Brain microvascular endothelial cell (primary cell): ENCODE data around the gene NELFE.
"Not testable (repeated sequence)": the region's sequence is repeated elsewhere in the genome, so short reads cannot be mapped to it uniquely, and the experiment has no call there.

Experiments used
- DNase-seq: peaks from one replicate; pipeline ENCODE4 v3.0.0-alpha.2; 2020
- H3K27ac ChIP-seq: fragments of 250-450 bp; sonication (Bioruptor Pico); 2 replicates; pipeline ENCODE4 v1.5.1; 2020; ENCODE audit warnings: mild to moderate bottlenecking, moderate library complexity
- H3K27me3 ChIP-seq: fragments of 250-450 bp; sonication (Bioruptor Pico); replicated peaks from 2 replicates; pipeline ENCODE4 v1.5.1; 2020; ENCODE audit warnings: mild to moderate bottlenecking
- H3K36me3 ChIP-seq: fragments of 250-450 bp; sonication (Bioruptor Pico); replicated peaks from 2 replicates; pipeline ENCODE4 v1.5.1; 2020; ENCODE audit warnings: mild to moderate bottlenecking
- H3K4me3 ChIP-seq: 2 replicates; pipeline ENCODE4 v1.5.1; 2011; ENCODE audit warnings: low read depth, mild to moderate bottlenecking, control low read depth, low read length, moderate library complexity
- CTCF ChIP-seq: IDR thresholded peaks from 2 replicates; pipeline ENCODE4 v1.5.1; 2011; ENCODE audit warnings: low read depth, mild to moderate bottlenecking, moderate library complexity, low read length, control low read depth, inconsistent platforms; ENCODE audit errors: missing control alignments
- in situ Hi-C: cut with HindIII; loops from 2 replicates; pipeline ENCODE4 v1.10.0; 2017; ENCODE audit warnings: low sequenced_read_pairs, low pct_ligation_motif_present

The NELFE gene

GRCh38 chr6:31943742-31944141 lies 15.0 kb downstream of the NELFE start:
- in situ Hi-C loops: no loop called here
- no peaks in the 10 kb centered on the region for H3K36me3 ChIP-seq
- H3K4me3 ChIP-seq: no peak overlapping the region
- no peak overlapping the region for H3K27ac ChIP-seq
- H3K27me3 ChIP-seq: no peaks in the 10 kb centered on the region
- no peak for DNase-seq
- no peak for TF ChIP-seq CTCF

GRCh38 chr6:31940256-31940664 lies 18.5 kb downstream of the NELFE start:
- in situ Hi-C loops: no loop called here
- DNase-seq: peak; percentile 22
- no peak overlapping the region for H3K27ac ChIP-seq
- H3K36me3 ChIP-seq: no peaks in the 10 kb centered on the region
- H3K27me3 ChIP-seq: no peaks in the 10 kb centered on the region
- TF ChIP-seq CTCF: peak; percentile 16
- no peak overlapping the region for H3K4me3 ChIP-seq

- Histone ChIP-seq H3K27me3 (no peaks in the 10 kb centered on the region), H3K36me3 (no peaks in the 10 kb centered on the region), H3K27ac (no peak overlapping the region), H3K4me3 (no peak overlapping the region)
- in situ Hi-C loops: no loop called here
- DNase-seq: no peak
- TF ChIP-seq CTCF: no peak
These were observed 22.9 kb downstream of the NELFE start for GRCh38 chr6:31935823-31936222.

GRCh38 chr6:31935021-31935420 lies 23.8 kb downstream of the NELFE start:
- no peak overlapping the region for H3K4me3 ChIP-seq
- no peaks in the 10 kb centered on the region for H3K27me3 ChIP-seq
- no peak overlapping the region for H3K27ac ChIP-seq
- TF ChIP-seq CTCF: no peak
- in situ Hi-C loops: no loop called here
- H3K36me3 ChIP-seq: no peaks in the 10 kb centered on the region
- no peak for DNase-seq

GRCh38 chr6:31933537-31933936 lies 25.2 kb downstream of the NELFE start:
- no peaks in the 10 kb centered on the region for H3K36me3 ChIP-seq

GRCh38 chr6:31932137-31932536 lies 26.6 kb downstream of the NELFE start:
- H3K36me3 ChIP-seq, DNase-seq, in situ Hi-C loops, H3K27ac ChIP-seq, H3K27me3 ChIP-seq, H3K4me3 ChIP-seq: not testable (repeated sequence)

More at GRCh38 chr6:31933537-31933936, 25.2 kb downstream of the NELFE start:
- in situ Hi-C loops: no loop called here
- DNase-seq: no peak
- no peak overlapping the region for H3K4me3 ChIP-seq
- H3K27ac ChIP-seq: no peak overlapping the region
- no peak for TF ChIP-seq CTCF
- no peaks in the 10 kb centered on the region for H3K27me3 ChIP-seq
